Neural crest cell (in vitro differentiated cells): ENCODE data around the gene TK2. TPM values are rescaled to one million over a fixed set of nuclear protein-coding genes. Genes with fewer than 3 reads are reported as not detected.
A peak's percentile ranks its signal among the peaks of the same experiment; 100 is the strongest.

Source experiments
- DNase-seq: peaks from one replicate; pipeline ENCODE4 v3.0.0; 2021; ENCODE audit warnings: low read depth, mixed read lengths, low spot score
- H3K27ac Mint-ChIP-seq: one replicate; pipeline ENCODE4 v1.8.0; 2021; ENCODE audit warnings: mild to moderate bottlenecking, mixed read lengths; ENCODE audit not compliant: unreplicated experiment
- H3K27me3 Mint-ChIP-seq: 2 replicates; pipeline ENCODE4 v1.8.0; 2021; ENCODE audit warnings: low read depth, mild to moderate bottlenecking, mixed read lengths
- H3K36me3 Mint-ChIP-seq: 2 replicates; pipeline ENCODE4 v1.8.0; 2021; ENCODE audit warnings: low read depth, mild to moderate bottlenecking, mixed read lengths
- H3K4me1 Mint-ChIP-seq: 2 replicates; pipeline ENCODE4 v1.8.0; 2021; ENCODE audit warnings: mixed read lengths
- H3K4me3 Mint-ChIP-seq: one replicate; pipeline ENCODE4 v1.8.0; 2021; ENCODE audit warnings: mild to moderate bottlenecking, mixed read lengths
- H3K9me3 Mint-ChIP-seq: 2 replicates; pipeline ENCODE4 v1.8.0; 2021; ENCODE audit warnings: mixed read lengths
- total RNA-seq: library from RNA; stranded (reverse); gene quantifications from 2 replicates; pipeline ENCODE4 v1.2.1, GENCODE V29; 2021
- TF ChIP-seq, protein P1 (sequence below): fragments of 200-600 bp; sonication (generic); conservative IDR thresholded peaks from 2 replicates; pipeline ENCODE4 v1.5.0; 2021; ENCODE audit warnings: antibody characterized with exemption, mild to moderate bottlenecking

Gene TK2
- total RNA-seq, 1 donor from 2014 or later: 16.3 TPM

DNA sequence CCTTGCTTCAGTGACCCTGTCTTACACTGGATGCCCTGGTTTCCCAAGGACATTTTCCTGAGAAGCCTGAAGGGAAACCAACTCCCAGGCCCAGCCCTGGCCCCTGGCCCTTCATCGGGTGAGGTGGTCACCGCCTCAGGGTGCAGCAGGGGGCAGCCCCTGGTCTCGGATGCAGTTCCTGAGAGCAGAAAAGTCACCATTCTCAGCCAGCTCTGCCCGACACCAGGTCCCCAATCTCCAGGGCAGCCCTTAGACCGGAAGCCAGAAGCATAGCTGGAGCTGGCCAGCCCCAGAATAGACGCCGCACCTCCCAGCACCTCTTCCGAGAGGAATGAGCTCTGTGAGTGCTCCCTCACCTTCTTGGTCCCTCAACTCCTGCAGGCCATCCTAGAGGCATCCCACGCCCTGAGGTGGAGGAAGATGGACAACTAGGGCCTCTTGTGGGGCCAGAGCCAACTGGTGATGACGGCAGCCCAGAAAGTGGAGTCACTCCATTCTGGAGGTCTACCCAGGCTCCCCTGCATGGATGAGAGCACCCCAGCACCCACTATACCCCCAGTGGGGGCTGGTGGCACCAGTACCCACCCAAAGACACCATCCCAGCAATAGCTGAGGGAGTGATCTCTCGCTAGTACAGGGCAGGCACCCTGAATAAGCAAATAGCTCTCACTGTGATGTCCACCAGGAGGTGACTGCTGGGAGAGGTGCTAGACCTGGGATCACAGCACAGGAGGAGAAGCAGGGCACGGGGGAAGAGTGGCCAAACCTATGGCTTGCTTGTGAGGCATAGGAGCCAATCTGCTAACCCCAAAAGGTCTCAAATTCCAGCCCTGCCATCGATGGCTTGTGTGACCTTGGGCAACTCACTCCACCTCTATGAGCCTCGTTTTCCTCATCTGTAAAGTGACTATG lies 56.2 kb downstream of the TK2 start:
- no peak for DNase-seq
- Mint-ChIP-seq H3K4me3 (no peak overlapping the region), H3K4me1 (no peaks in the 10 kb centered on the region), H3K27ac (no peak overlapping the region), H3K9me3 (peaks cover 3% of the 10 kb centered on the region), H3K27me3 (no peaks in the 10 kb centered on the region), H3K36me3 (peaks cover 6% of the 10 kb centered on the region)
- TF ChIP-seq, protein P1, sequence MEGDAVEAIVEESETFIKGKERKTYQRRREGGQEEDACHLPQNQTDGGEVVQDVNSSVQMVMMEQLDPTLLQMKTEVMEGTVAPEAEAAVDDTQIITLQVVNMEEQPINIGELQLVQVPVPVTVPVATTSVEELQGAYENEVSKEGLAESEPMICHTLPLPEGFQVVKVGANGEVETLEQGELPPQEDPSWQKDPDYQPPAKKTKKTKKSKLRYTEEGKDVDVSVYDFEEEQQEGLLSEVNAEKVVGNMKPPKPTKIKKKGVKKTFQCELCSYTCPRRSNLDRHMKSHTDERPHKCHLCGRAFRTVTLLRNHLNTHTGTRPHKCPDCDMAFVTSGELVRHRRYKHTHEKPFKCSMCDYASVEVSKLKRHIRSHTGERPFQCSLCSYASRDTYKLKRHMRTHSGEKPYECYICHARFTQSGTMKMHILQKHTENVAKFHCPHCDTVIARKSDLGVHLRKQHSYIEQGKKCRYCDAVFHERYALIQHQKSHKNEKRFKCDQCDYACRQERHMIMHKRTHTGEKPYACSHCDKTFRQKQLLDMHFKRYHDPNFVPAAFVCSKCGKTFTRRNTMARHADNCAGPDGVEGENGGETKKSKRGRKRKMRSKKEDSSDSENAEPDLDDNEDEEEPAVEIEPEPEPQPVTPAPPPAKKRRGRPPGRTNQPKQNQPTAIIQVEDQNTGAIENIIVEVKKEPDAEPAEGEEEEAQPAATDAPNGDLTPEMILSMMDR: no peak

DNA sequence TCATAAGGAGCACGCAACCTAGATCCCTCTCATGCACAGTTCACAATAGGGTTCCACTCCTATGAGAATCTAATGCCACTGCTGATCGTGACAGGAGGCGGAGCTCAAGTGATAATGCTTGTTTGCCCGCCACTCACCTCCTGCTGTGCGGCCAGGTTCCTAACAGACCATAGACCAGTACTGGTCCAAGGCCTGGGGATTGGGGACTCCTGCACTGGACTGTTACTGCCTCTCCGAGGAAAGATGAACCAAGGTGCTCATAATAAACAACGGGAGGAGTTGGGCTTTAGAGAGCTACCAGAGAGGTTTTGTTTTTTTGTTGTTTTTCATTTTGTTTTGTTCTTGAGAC lies 58.2 kb downstream of the TK2 start:
- TF ChIP-seq, protein P1: no peak
- H3K27me3 Mint-ChIP-seq: no peaks in the 10 kb centered on the region
- DNase-seq: no peak
- H3K4me1 Mint-ChIP-seq: peaks cover 9% of the 10 kb centered on the region
- no peak overlapping the region for H3K27ac Mint-ChIP-seq
- no peaks in the 10 kb centered on the region for H3K36me3 Mint-ChIP-seq
- H3K9me3 Mint-ChIP-seq: no peaks in the 10 kb centered on the region
- H3K4me3 Mint-ChIP-seq: no peak overlapping the region

DNA sequence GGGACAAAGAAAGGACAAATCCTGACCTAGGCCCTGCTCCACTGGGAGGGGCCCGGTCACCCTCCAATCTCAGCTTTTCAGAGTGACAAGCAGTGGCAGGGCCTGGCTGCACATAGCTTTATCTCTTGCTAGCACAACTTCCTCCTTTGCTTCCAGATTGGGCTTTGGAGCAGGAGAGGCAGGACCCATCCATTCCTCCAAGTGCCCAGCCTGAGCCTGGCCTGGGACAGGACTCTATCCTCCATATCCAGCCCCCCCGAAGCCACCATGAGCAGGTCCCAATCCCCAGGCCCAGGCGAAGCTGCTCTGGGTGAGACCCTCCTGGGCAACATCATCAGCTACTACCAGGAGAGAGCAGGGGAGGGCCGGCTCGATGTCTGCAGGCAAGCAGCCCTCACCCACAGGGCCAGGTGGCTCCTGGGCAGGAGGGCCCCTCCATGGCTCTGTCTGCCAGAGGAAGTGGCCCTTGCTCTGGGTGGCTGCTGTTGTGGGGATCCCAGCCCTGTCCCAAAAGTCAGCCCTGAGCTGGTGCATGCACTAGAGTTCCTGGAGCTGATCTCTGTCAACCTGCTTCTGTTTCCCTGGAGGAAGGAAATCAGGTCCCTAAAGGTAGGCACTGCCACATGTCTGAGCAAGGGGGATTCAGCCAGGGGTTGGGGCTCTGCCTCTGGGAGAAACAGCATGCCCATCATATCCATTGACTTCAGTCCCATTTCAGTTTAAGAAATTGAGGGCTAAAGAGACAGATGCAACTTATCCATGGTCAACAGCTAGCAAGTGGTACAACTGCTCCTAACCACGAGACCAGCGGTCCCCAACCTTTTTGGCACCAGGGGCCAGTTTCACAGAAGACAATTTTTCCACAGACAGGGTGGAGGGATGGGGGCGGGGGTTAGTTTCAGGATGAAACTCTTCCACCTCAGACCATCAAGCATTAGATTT lies 58.9 kb downstream of the TK2 start:
- Mint-ChIP-seq H3K27ac (no peak overlapping the region), H3K4me1 (peaks cover 11% of the 10 kb centered on the region), H3K27me3 (no peaks in the 10 kb centered on the region), H3K36me3 (no peaks in the 10 kb centered on the region), H3K9me3 (no peaks in the 10 kb centered on the region), H3K4me3 (no peak overlapping the region)
- DNase-seq: no peak
- TF ChIP-seq, protein P1: no peak

DNA sequence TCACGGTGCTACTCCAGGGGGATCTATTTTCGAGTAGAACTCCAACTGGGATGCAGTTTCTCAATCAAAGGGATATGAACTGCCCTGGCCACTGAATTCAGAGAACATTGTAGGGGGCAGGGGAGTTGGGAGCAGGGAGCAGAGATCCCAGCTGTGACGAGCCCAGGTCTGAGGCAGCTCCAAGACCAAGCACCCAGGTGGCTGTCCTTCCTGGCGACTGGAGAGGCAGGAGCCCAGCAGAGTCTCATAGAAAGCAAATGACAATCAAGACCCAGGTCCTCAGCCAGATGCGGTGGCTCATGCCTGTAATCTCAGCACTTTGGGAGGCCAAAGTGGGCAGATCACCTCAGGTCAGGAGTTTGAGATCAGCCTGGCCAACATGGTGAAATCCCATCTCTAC lies 60.1 kb downstream of the TK2 start:
- no peak for DNase-seq
- peak overlapping the region; percentile 83 for H3K27ac Mint-ChIP-seq
- no peaks in the 10 kb centered on the region for H3K36me3 Mint-ChIP-seq
- TF ChIP-seq, protein P1: no peak
- peaks cover 11% of the 10 kb centered on the region for H3K4me1 Mint-ChIP-seq
- H3K4me3 Mint-ChIP-seq: no peak overlapping the region
- H3K27me3 Mint-ChIP-seq: no peaks in the 10 kb centered on the region
- no peaks in the 10 kb centered on the region for H3K9me3 Mint-ChIP-seq

DNA sequence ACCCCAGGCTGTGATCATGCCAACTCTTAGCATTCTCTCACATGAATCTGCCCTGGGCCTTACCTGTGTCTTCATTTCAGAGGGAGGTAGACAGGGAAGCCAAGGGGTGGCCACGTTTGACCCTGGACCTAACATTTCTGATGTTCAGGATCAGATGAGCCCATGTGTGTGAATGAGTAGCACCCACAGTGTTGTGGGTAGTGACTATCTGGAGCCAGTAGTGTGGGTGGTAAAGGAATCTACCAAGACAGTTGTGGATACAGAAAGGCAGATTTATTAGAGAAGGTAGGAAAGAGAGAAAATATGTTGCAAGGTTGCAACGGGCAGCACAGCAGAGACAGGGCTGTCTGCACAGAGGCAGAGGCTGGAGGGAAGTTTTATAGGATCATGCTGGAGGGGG lies 60.5 kb downstream of the TK2 start:
- H3K4me1 Mint-ChIP-seq: peaks cover 12% of the 10 kb centered on the region
- no peaks in the 10 kb centered on the region for H3K9me3 Mint-ChIP-seq
- no peaks in the 10 kb centered on the region for H3K36me3 Mint-ChIP-seq
- TF ChIP-seq, protein P1: no peak
- no peak for DNase-seq
- H3K27me3 Mint-ChIP-seq: no peaks in the 10 kb centered on the region
- H3K27ac Mint-ChIP-seq: peak overlapping the region; percentile 83
- no peak overlapping the region for H3K4me3 Mint-ChIP-seq
